HG02870 (cell line): ENCODE results near the gene NYAP2.

Source experiments
- ATAC-seq: cut with Tn5 transposase; IDR thresholded peaks from one replicate; pipeline ENCODE4 v1.9.1; 2021; ENCODE audit warnings: mild to moderate bottlenecking, moderate library complexity; ENCODE audit not compliant: unreplicated experiment

Gene NYAP2

DNA sequence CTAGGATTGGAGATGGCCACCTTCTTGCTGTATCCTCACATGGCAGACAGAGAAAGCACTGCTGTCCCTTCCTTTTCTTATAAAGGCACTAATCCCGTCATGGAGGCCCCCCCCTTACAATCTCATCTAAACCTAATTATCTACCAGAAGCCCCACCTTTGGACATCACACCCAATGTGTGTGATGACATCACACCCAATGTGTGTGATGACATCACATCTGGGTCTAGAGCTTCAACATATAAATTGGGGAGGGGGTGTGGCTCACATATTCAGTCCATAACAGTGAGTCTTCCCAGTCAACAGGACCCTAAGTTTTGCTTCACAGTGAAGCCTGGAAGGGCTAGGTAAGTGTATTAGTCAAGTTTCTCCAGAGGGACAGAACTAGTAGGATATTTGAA, 213.1 kb downstream of the NYAP2 start:
- ATAC-seq, result no peak

DNA sequence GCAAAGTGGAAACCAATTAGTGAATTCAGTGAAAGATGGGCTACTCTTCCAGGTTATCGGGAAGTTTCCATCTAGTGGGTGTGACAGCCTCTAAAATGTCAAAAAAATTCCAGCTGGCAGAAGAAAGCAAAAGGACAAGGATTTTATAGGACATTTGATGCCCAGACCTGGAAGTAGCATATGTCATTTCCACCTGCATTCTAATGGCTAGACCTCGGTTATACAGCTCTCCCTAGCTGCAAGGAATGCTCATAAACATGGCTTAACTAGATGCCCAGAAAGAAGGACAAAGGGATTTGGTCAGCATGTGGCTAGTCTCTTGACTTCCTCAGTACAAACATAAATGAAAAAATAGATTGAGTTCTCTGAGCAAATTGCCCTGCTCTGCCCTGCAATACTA, 215.4 kb downstream of the NYAP2 start:
- no peak for ATAC-seq

DNA sequence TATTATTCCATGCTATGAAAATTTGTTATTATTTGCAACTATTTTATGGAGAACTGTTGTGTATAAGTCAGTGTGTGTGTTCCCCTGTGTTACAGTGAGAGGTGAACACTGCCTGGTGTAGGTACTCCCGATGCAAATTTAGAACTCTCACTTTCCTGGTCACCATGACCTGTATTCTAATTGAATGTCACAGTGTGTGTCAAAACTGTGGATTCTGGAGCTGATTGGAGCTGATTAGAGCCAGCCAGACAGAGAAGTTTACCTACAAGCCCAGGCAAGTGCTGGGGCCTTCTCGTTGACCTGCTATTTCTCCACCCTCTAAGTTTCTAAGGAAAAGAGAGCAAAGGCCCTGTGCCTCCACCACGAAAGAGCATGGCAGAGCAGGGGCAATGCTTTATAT, 216.0 kb downstream of the NYAP2 start:
- no peak for ATAC-seq

DNA sequence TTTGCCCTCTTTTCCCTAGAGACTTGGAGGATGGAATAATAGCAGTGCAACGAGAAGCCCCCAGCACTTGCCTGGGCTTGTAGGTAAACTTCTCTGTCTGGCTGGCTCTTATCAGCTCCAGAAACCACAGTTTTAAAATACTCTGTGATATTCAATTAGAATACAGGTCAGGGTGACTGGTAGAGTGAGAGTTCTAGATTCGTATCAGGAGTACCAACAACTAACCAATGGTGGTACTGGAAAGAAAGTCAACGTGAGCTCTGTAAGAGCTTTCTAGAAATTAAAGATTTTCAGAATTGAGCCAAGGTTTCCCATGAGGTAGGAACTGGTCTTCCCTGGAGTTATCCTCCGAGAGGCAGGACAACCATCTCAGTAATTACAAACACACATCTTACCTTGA, 216.9 kb downstream of the NYAP2 start:
- ATAC-seq, result no peak

DNA sequence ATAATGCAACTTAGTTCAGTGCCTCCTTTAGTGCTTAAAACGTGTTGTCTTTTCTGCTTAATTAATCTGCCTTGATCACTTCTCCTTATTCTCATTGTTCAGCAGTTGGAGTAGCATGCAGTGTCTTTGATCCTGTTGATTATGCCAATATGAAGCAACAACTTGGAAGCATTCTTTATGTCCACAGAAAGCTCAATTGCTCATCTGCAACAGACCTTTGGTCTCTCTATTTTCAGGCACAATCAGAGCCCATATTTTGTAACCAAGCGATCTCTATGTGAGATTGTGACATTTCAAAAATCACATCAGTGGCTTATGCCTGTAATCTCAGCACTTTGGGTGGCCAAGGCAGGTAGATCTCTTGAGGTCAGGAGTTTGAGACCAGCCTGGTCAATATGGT, 217.3 kb downstream of the NYAP2 start:
- ATAC-seq, result no peak

DNA sequence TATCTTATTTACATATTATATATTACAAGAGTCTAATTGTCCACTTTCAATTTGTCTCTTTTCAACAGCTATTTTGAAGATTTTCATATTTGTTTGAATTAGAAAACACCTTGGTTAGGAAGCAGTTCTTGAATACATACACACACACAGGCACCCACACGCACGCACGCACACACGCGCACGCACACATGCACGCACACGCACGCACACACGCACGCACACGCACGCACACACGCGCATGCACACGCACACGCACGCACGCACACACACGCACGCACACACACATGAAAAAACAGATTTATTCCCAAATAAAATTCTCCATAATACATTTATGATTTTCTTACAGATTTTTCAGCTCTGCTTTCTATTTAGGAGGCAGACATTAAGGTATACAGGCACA, 220.7 kb downstream of the NYAP2 start:
- ATAC-seq, result no peak

DNA sequence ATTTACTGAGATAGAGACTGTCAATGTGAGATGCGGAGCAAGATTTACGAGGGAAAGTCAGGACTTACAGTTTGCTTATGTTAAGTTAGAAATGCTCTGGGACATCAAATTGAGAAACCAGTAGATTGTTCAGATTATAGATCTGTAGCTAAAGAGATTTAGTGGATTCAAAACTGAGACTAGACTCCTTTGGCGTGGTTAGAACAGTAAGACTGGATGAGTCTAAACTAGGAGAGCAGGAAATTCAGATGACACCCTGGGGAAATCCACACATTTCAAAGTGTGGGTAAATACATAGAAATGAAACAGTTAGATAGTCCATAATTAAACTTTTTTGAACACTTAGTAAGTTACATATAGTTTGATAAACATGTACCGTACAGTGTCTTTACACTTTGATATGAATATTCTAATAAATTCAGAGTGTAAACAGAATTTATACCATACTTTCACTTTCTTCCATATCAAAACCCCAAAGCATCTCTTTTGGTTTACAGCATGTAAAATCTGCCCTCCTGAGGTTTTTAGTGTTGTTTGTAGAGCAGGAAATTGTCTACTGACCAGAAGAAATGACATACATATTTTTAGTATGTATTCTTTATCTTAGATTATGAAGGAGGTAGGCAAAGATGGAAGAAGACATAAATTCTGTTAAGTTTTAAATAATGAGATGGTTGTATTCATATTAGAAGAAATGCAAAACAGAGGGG, 231.5 kb downstream of the NYAP2 start:
- ATAC-seq, result no peak

DNA sequence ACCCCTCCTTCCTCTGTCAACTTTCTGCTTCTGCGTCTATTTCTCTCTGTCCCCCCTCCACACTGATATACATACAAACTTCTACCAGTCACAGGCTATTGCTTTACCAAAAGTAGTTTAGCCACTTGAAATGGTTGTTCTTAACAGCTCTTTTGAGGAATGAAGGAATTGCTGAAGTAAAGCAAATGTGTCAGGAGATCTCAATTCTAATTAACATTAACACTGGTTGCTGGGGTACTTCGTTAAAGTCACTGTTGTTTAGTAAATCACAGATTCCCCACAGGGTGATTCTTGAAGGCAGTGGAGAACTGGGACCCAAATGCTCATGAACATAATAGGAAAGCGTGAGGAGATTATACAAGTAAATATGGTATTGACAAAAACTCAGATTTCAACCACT, 232.8 kb downstream of the NYAP2 start:
- ATAC-seq, result no peak

DNA sequence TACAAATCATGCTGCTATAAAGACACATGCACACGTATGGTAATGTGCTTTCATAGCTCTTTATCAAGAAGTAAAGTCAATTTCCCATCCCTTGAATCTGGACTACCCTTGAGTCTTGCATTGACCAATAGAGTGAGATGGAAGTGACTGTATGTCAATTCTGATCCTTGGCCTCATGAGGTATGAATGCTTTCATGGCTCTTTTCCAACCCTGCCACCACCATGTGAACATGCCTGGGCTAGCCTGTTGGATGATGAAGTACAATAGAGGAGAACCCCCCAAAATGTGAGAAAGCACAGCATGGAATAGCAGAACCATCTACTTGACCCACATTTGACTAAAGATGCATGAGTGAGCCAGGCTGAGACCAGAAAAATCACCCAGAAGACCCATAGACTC, 237.0 kb downstream of the NYAP2 start:
- ATAC-seq, result no peak

DNA sequence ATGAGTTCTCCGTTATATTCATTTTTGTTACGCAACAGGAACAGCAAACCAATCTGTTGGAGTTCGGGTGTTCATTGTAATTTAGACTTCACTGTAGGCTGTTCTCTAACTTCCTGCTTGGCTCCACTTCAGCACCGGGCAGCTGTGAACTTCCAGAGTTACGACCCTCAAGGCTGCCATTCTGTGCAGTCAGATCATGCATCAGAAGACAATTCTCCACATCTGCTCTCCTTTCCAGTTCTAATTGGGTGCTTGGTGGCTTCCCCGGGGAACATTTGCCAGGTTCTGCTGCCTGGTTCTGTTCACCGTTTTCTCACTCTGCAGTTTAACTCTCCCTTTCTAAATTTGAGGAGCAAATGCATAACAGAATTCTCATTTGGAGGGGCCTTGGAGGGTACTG, 237.7 kb downstream of the NYAP2 start:
- no peak for ATAC-seq

DNA sequence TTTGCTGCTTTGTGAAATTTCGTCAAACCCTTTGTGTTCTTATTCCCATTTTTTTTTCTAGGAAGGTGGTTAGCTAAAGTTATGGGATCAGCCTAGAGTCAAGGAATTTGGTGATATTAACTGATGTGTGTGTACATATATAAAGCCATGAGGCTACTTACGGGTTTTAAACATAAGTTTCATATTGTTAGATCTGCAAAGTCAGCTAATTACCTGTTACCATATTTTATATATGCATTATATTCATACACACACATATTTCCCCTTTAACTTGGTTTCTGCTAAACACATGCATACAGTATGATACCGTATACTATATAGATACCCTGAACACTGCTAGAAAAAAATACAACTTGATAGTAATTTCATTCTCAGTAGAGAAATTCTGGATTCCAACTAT, 241.0 kb downstream of the NYAP2 start:
- no peak for ATAC-seq

DNA sequence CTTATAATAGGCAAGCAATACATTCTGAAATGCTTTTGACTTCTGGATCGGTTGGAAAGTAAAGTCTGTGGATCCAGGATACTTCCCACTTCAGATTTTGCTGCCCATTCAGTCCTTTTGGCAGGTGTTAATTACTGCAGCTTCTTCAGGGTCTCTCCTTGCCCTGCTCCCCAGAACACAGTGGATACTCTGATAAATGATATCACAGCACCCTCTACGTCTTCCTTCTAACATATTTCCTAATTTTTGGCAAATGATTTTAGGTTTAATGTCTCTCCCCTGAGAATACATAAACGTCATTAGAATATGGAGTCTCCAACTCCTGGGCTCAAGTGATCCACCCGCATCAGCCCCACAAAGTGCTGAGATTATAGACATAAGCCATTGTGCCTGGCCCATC, 249.8 kb downstream of the NYAP2 start:
- no peak for ATAC-seq

DNA sequence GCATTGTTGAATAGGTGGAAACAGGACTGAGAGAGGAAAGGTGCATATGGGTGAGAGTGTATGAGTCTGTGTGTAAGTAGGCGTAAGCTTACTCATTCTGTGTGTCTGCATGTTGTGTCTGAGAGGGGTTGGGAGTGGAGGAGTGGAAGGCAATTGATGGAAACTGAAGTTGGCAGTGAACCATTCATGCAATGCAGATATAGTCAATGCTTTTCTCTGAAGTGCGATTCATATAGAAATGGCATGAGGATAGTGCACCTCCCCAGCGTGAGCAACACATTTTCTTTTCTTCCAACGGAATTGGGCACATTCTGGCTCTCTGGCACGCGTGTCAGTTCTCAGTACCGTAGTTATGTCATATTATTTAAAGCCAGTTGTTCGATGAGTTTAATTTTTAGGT, 250.5 kb downstream of the NYAP2 start:
- ATAC-seq, result no peak

DNA sequence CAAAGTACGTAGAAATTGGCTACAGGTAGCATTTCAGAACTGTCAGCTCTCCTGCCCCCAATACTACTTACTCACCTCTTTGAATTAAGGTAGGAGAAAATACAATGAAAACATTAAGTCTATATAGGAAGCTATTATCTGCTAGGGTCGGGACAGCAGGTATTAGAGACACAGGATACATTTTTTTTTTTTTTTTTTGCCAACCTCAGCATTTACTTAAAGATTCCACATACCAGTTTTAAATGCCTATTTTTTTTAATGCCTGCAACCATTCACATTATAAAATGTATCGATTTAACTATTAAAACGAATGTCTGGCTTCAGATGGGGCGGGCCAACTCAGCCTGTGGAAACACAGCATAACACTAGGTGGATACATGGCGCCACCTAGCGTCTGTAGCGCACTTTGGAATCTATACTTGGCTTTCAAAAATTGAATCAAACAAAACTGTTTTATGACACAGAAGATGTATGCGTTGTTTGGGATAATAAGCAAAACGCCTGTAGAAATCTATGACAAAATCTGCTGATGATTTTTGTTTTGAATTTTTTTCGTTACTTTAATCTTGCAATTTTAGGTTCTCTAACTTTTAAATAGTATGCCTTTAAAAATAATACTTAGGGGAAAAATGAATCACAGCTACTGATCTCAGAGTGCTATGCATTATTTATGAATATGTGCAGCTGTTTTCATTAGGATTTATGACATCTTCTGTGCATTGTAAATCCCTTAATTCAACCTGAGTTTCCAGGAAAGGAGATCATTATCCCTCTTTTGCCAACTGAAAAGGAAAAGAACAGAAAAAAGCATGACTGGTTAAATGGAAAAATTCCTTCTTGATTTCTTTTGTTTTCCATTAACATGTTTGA, 261.0 kb downstream of the NYAP2 start:
- ATAC-seq, result peak; percentile 76

DNA sequence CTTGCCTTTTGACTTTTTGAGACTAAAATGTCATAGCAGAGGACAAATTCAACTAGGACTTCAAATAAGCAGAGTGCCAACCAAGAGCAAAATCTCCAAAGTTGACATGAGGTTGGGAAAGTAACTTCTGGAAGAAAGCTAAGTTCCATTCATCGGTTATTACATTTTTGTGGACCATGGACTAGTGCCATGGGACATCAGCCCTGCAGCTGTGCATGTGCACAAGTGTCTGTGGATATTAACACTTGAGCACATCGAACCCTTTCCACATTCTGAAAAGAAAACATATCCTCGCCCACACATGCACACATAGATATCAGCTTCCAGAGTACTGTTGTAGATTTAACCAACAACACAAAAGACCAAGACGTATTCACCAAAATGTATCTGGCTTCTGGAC, 262.6 kb downstream of the NYAP2 start:
- no peak for ATAC-seq

DNA sequence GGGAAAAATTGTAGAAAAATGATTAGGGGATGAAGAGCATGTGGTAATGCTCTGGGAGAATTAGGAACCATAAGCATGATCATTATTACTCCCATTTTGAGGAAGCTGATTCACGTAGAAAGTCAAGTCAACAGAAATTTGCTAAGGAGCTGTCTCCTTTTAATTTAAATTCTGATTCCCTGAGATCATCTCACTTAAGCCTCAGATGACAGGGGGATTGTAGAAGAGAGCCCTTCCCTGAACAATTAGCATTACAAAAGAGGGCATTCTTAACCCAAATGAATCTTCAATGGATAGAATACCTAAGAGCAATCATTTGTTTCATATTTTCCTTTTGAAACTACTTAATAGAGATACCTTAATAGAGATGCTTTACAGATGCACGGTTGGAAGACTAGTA, 267.9 kb downstream of the NYAP2 start:
- ATAC-seq, result no peak

DNA sequence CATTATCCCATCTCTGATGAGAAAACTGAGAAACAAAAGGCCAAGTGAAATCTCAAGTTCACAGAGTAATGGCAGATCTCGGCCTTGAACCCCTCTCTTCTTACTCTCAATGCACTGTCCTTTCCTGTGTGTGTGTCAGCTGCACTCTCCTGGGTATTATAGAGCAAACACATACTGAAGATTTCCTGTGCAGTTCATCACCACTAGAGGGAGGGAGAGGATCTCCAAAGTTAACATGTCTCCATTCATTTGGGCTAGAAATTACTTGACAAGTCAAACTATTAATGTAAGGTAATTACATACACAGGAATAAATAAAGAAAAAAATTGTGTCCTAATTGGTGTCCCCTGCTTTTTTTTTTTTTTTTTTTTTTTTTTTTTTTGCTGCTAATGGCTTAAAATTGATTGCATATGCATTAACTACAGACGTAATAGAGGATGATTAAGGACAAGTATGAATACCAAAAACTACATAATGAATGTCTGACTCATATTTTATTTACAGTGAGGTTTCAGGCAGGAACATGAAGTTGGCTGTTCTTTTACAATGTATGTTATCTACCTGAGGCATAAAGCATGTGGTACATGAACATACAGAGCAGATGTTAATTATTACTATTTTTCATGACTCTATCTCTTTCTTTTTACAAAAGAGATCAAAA, 269.2 kb downstream of the NYAP2 start:
- ATAC-seq, result peak; percentile 92

DNA sequence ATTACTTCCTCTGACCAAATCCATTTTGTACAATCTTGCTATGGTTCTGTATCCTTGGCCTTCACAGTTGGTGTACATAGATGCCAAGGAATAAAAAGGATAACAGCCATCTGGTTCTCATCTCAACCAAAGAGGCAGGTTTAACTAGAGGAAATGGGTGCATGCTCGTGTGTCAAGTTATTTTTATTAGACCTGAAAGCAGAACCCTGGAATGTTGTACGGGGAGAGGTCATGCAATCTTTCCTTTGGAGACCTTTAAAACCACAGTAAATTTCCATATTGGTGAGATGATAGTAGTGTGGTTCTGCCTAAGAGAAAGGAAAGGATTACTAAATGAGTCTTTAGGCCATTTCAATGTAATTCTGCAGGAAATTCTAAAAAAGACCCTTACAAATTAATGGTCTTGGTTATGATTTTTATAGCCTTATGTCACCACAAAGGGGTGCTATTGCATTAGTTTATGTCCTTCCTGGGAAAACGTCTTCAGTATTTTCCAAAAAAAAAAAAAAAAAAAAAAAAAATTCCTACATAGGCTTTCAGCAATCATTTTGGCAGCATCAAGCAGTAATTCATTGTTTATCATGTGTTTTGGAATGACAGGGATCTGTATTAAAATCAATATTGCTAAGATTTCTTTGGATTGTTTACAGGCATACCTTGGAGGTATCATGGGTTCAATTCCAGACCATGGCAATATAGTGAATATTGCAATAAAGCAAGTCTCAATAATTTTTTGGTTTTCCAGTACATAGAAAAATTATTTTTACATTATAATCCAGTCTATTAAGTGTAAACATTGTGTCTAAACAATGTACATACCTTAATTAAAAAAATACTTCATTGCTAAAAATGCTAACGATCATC, 270.8 kb downstream of the NYAP2 start:
- ATAC-seq, result no peak

DNA sequence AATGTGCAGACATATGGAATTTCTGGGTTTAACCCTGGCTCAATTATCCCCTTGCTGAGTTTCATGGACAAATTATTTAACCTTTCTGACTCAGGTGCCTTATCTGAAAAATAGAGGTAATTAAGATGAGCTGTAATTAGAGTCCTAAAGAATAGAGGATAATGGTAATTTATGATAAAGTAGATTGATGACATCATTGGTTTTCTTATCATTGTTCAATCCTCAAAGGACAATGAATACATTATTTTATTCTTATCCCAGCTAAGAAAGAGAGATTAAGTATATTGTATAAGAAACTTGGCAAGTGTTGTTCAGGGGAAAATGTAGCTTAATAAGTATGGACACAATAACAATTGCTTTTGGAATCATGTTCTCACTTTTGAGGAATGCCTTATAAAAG, 279.3 kb downstream of the NYAP2 start:
- no peak for ATAC-seq

DNA sequence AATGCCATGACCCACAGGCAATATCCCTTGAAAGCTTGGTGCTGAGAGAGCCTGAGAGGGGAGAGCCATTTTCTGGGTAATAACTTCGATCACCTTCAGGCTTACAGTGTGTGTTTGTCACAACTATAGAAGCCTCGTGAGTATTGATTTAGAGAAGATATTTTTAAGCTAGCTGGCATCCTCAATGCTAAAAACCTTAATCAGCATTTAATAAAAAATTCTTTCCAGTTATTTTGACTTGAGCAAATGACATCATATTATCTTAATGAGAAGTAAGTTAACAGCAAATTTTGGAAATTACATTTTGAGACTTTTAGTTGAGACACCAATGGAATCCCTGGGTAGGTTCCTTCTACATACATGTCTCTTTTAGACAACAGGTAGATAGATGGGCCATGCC, 283.7 kb downstream of the NYAP2 start:
- ATAC-seq, result no peak

DNA sequence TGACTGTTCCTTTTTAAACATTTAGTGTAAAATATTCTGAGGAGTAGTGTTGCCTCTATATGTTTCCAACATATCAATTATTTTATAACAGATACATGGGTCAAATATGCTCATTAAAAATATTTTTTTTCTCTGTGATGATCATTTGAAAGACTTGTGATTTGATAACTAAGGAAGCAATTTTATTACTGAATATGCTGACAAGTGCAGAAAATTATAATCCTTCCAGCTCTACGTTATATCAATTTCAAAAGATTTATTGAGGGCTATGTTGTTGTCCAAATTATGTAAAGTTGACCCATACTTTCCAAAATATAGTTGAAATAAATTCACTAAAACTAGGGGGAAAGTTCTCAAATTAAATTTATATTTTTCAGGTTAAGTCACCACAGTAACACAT, 290.6 kb downstream of the NYAP2 start:
- no peak for ATAC-seq
